HAP-1 (cell line): ENCODE measurements around the gene UQCC3.
"Not testable (repeated sequence)": the region's sequence is repeated elsewhere in the genome, so short reads cannot be mapped to it uniquely, and the experiment has no call there.

Experiments used
- DNase-seq, 2 experiments: peaks; one replicate each; pipeline ENCODE4 v3.0.0-alpha.2; 2016 to 2020; ENCODE audit warnings: low spot score in 2 of 2
- H3K27me3 ChIP-seq: fragments of 250-450 bp; sonication (Bioruptor Pico); 2 replicates; pipeline ENCODE4 v1.5.1; 2020; ENCODE audit warnings: low read depth, mild to moderate bottlenecking, moderate library complexity
- H3K36me3 ChIP-seq: fragments of 250-450 bp; sonication (Bioruptor Pico); replicated peaks from 2 replicates; pipeline ENCODE4 v1.5.1; 2020; ENCODE audit warnings: mild to moderate bottlenecking
- H3K4me1 ChIP-seq: fragments of 250-450 bp; sonication (Bioruptor Pico); 2 replicates; pipeline ENCODE4 v1.5.1; 2020; ENCODE audit warnings: mild to moderate bottlenecking
- H3K4me3 ChIP-seq: fragments of 250-450 bp; sonication (Bioruptor Pico); 2 replicates; pipeline ENCODE4 v1.5.1; 2020; ENCODE audit warnings: mild to moderate bottlenecking, moderate library complexity
- H3K9me3 ChIP-seq: fragments of 250-450 bp; sonication (Bioruptor Pico); 2 replicates; pipeline ENCODE4 v1.5.1; 2020; ENCODE audit warnings: mild to moderate bottlenecking, moderate library complexity
- in situ Hi-C: fragments of 300-500 bp; cut with MboI; formaldehyde crosslinking; loops from 3 replicates; pipeline ENCODE4 v1.14.3; 2020; ENCODE audit warnings: low sequenced_read_pairs, inconsistent platforms, mixed read lengths

UQCC3 gene

GRCh38 chr11:62675415-62675814, 3.9 kb downstream of the UQCC3 start:
- DNase-seq, in situ Hi-C loops, H3K27me3 ChIP-seq, H3K4me3 ChIP-seq, H3K9me3 ChIP-seq: not testable (repeated sequence)
- Histone ChIP-seq H3K4me1 (peaks cover 23% of the 10 kb centered on the region), H3K36me3 (peaks cover 46% of the 10 kb centered on the region)

GRCh38 chr11:62676698-62677097, 5.2 kb downstream of the UQCC3 start:
- no peak overlapping the region for H3K4me3 ChIP-seq
- no peak for DNase-seq
- no peaks in the 10 kb centered on the region for H3K9me3 ChIP-seq
- H3K36me3 ChIP-seq = peaks cover 46% of the 10 kb centered on the region
- no peaks in the 10 kb centered on the region for H3K27me3 ChIP-seq
- in situ Hi-C loops = no loop called here
- H3K4me1 ChIP-seq = peaks cover 23% of the 10 kb centered on the region

GRCh38 chr11:62677156-62677555, 5.7 kb downstream of the UQCC3 start:
- Histone ChIP-seq H3K27me3 (no peaks in the 10 kb centered on the region), H3K9me3 (no peaks in the 10 kb centered on the region), H3K4me1 (peaks cover 23% of the 10 kb centered on the region), H3K36me3 (peaks cover 46% of the 10 kb centered on the region), H3K4me3 (0 out of 2 replicates have a peak overlapping the region, but pooled peaks have one; percentile 95)
- no peak for DNase-seq
- in situ Hi-C loops = no loop called here

- peak overlapping the region; percentile 95 for H3K4me3 ChIP-seq
- H3K4me1 ChIP-seq = peaks cover 20% of the 10 kb centered on the region
- DNase-seq = no peak
- no peaks in the 10 kb centered on the region for H3K27me3 ChIP-seq
- peaks cover 44% of the 10 kb centered on the region for H3K36me3 ChIP-seq
- no peaks in the 10 kb centered on the region for H3K9me3 ChIP-seq
- in situ Hi-C loops = no loop called here
These were observed 6.2 kb downstream of the UQCC3 start for GRCh38 chr11:62677714-62678113.

GRCh38 chr11:62678433-62678769, 6.9 kb downstream of the UQCC3 start:
- in situ Hi-C loops = no loop called here
- H3K4me3 ChIP-seq = peak overlapping the region; percentile 95
- no peaks in the 10 kb centered on the region for H3K9me3 ChIP-seq
- H3K27me3 ChIP-seq = no peaks in the 10 kb centered on the region
- no peak for DNase-seq
- peaks cover 38% of the 10 kb centered on the region for H3K36me3 ChIP-seq
- peaks cover 15% of the 10 kb centered on the region for H3K4me1 ChIP-seq

- in situ Hi-C loops = no loop called here
- Histone ChIP-seq H3K9me3 (no peaks in the 10 kb centered on the region), H3K4me1 (peaks cover 15% of the 10 kb centered on the region)
These were observed 7.6 kb downstream of the UQCC3 start, which contains the start of gene UBXN1 for GRCh38 chr11:62678770-62679696. UBXN1 (minus strand) TSS chr11:62679073; CDS start chr11:62678923, 150 bp downstream.

GRCh38 chr11:62680825-62681240, 9.4 kb downstream of the UQCC3 start:
- peaks cover 15% of the 10 kb centered on the region for H3K4me1 ChIP-seq
- H3K4me3 ChIP-seq = no peak overlapping the region
- in situ Hi-C loops = no loop called here
- H3K36me3 ChIP-seq = peaks cover 24% of the 10 kb centered on the region
- peak; percentile 59 to 64 for DNase-seq
- H3K9me3 ChIP-seq = no peaks in the 10 kb centered on the region
- no peaks in the 10 kb centered on the region for H3K27me3 ChIP-seq

More at GRCh38 chr11:62678770-62679696, 7.6 kb downstream of the UQCC3 start, which contains the start of gene UBXN1:
- Histone ChIP-seq H3K27me3 (no peaks in the 10 kb centered on the region), H3K4me3 (peak within 1 kb of the TSS; percentile 95), H3K36me3 (peaks cover 32% of the 10 kb centered on the region)
- peak; percentile 81 to 91 for DNase-seq

- peaks cover 7% of the 10 kb centered on the region for H3K36me3 ChIP-seq
- in situ Hi-C loops = no loop called here
- H3K27me3 ChIP-seq = no peaks in the 10 kb centered on the region
- no peak overlapping the region for H3K4me3 ChIP-seq
- no peak for DNase-seq
- H3K4me1 ChIP-seq = peaks cover 11% of the 10 kb centered on the region
- H3K9me3 ChIP-seq = no peaks in the 10 kb centered on the region
These were observed 11.0 kb downstream of the UQCC3 start for GRCh38 chr11:62682518-62682917.

GRCh38 chr11:62687508-62688396, 16.3 kb downstream of the UQCC3 start:
- H3K9me3 ChIP-seq = no peaks in the 10 kb centered on the region

GRCh38 chr11:62688491-62688890, 17.0 kb downstream of the UQCC3 start:
- H3K9me3 ChIP-seq = no peaks in the 10 kb centered on the region
- H3K27me3 ChIP-seq = no peaks in the 10 kb centered on the region
- H3K4me1 ChIP-seq = no peaks in the 10 kb centered on the region
- DNase-seq = no peak
- in situ Hi-C loops = no loop called here
- H3K4me3 ChIP-seq = no peak overlapping the region
- peaks cover 33% of the 10 kb centered on the region for H3K36me3 ChIP-seq

More at GRCh38 chr11:62687508-62688396, 16.3 kb downstream of the UQCC3 start:
- in situ Hi-C loops = no loop called here
- Histone ChIP-seq H3K27me3 (no peaks in the 10 kb centered on the region), H3K4me1 (no peaks in the 10 kb centered on the region), H3K4me3 (no peak overlapping the region), H3K36me3 (peaks cover 26% of the 10 kb centered on the region)
- no peak for DNase-seq

GRCh38 chr11:62689421-62690183, 18.1 kb downstream of the UQCC3 start, which contains the start of gene LRRN4CL:
LRRN4CL (minus strand) TSS chr11:62689530; CDS start chr11:62688508, 1,022 bp downstream.
- H3K27me3 ChIP-seq = no peaks in the 10 kb centered on the region
- no peaks in the 10 kb centered on the region for H3K9me3 ChIP-seq
- DNase-seq = no peak
- peaks cover 43% of the 10 kb centered on the region for H3K36me3 ChIP-seq
- H3K4me1 ChIP-seq = no peaks in the 10 kb centered on the region
- H3K4me3 ChIP-seq = no peak within 1 kb of the TSS
- in situ Hi-C loops = loop anchor here (10.0 kb wide), 1 partner anchor 295 kb away; no protein-coding TSS in a partner anchor

- DNase-seq, H3K4me3 ChIP-seq, H3K27me3 ChIP-seq, H3K9me3 ChIP-seq, H3K4me1 ChIP-seq: not testable (repeated sequence)
- H3K36me3 ChIP-seq = peaks cover 43% of the 10 kb centered on the region
- in situ Hi-C loops = loop anchor here (10.0 kb wide), 1 partner anchor 299 kb away; no protein-coding TSS in a partner anchor
These were observed 22.2 kb downstream of the UQCC3 start for GRCh38 chr11:62693624-62694023.
